Colonic mucosa (tissue), 4 donors: ENCODE results near the gene ZNF276. TPM values are rescaled to one million over a fixed set of nuclear protein-coding genes. Genes with fewer than 3 reads are reported as not detected.
"Not testable (repeated sequence)": the region's sequence is repeated elsewhere in the genome, so short reads cannot be mapped to it uniquely, and the experiment has no call there.

ENCODE experiments used
- DNase-seq: peaks from one replicate; pipeline ENCODE4 v3.0.0-alpha.2; 2020
- H3K27ac ChIP-seq: fragments of 200-600 bp; one replicate; pipeline ENCODE4 v1.8.0; 2021
- H3K27me3 ChIP-seq: fragments of 200-600 bp; one replicate; pipeline ENCODE4 v1.8.0; 2021
- H3K36me3 ChIP-seq: fragments of 200-600 bp; one replicate; pipeline ENCODE4 v1.8.0; 2021
- H3K4me1 ChIP-seq: fragments of 200-600 bp; one replicate; pipeline ENCODE4 v1.8.0; 2021; ENCODE audit warnings: mild to moderate bottlenecking
- H3K4me3 ChIP-seq: fragments of 200-600 bp; one replicate; pipeline ENCODE4 v1.8.0; 2021
- H3K9ac ChIP-seq, 2 donors: one replicate each; pipeline ENCODE4 v1.7.0; 2013; ENCODE audit warnings: control low read depth in 2 of 2, low read depth in 2 of 2, low read length in 2 of 2
- H3K9me3 ChIP-seq: fragments of 200-600 bp; one replicate; pipeline ENCODE4 v1.8.0; 2021
- intact Hi-C: fragments of 100-400 bp; cut with DNase I; formaldehyde crosslinking; loops from one replicate; pipeline ENCODE4 v1.14.1; 2022
- total RNA-seq, 2 donors: library from RNA; stranded (reverse); fragmentation: NEBNext Ultra II Directional in 1 of 2; extraction: Animal tissue kit (Norgen Biotek cat#: 25700) in 1 of 2; gene quantifications; one replicate each; pipeline ENCODE4 v1.2.1, GENCODE V29; 2021
- TF ChIP-seq, protein P1 (sequence below): fragments of 200-600 bp; IDR thresholded peaks from one replicate; pipeline ENCODE4 v1.8.0; 2022; ENCODE audit warnings: antibody characterized with exemption, mild to moderate bottlenecking
- donor health status: healthy.
- donor health status: DM: no; HTN: no; CAD: no.
- donor health status: DM: no; HTN: no; CAD: no.

The ZNF276 gene
- total RNA-seq, 2 donors from 2014 or later, result 19.2 to 30.6 TPM

DNA sequence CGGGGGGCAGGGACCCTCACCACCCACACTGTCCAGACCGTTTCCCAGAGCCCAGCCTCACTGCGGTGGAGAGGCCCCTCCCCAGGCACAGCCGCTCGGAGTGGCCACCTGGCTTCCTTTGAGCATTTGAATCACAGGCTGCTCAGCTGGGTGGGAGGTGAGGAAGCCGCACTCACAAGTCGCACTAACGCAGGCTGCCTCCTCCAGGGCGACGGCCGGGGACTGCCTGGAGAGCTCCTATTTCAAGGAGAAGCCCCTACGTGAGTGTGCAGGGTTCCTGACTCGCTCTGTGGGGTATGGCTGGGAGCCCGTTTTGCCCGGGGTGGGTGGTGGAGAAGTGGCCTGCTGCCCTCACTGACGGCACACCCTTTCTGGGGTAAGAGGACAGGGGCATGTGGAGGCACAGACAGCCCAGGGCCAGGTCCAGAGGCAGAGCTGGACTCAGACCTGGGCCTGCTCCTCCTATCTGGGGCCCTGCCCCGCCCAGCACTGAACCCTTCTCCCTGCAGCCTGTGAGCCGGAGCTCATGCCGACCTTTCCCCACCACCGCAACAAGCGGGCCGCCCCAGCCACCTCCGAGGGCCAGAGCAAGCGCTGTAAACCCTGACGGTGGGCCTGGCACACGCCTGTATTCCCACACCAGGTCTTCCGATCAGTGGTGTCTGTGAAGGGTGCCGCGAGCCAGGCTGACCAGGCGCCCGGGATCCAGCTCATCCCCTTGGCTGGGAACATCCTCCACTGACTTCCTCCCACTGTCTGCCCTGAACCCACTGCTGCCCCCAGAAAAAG lies 26.1 kb upstream of the ZNF276 start:
- Histone ChIP-seq H3K27ac (no peak overlapping the region), H3K36me3 (peaks cover 17% of the 10 kb centered on the region), H3K4me1 (peaks cover 4% of the 10 kb centered on the region), H3K27me3 (no peaks in the 10 kb centered on the region), H3K9me3 (no peaks in the 10 kb centered on the region), H3K4me3 (no peak overlapping the region), H3K9ac (no peak overlapping the region)
- TF ChIP-seq, protein P1, sequence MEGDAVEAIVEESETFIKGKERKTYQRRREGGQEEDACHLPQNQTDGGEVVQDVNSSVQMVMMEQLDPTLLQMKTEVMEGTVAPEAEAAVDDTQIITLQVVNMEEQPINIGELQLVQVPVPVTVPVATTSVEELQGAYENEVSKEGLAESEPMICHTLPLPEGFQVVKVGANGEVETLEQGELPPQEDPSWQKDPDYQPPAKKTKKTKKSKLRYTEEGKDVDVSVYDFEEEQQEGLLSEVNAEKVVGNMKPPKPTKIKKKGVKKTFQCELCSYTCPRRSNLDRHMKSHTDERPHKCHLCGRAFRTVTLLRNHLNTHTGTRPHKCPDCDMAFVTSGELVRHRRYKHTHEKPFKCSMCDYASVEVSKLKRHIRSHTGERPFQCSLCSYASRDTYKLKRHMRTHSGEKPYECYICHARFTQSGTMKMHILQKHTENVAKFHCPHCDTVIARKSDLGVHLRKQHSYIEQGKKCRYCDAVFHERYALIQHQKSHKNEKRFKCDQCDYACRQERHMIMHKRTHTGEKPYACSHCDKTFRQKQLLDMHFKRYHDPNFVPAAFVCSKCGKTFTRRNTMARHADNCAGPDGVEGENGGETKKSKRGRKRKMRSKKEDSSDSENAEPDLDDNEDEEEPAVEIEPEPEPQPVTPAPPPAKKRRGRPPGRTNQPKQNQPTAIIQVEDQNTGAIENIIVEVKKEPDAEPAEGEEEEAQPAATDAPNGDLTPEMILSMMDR, result no peak
- no peak for DNase-seq
- intact Hi-C loops, result no loop called here

GRCh38 chr16:89695875-89696669 lies 25.3 kb upstream of the ZNF276 start:
- Histone ChIP-seq H3K4me3 (no peak overlapping the region), H3K9me3 (no peaks in the 10 kb centered on the region), H3K9ac (no peak overlapping the region), H3K36me3 (peaks cover 16% of the 10 kb centered on the region), H3K27ac (no peak overlapping the region), H3K4me1 (peaks cover 8% of the 10 kb centered on the region), H3K27me3 (no peaks in the 10 kb centered on the region)
- TF ChIP-seq, protein P1, result no peak
- intact Hi-C loops, result no loop called here
- no peak for DNase-seq

GRCh38 chr16:89696670-89697128 lies 24.6 kb upstream of the ZNF276 start:
- Histone ChIP-seq H3K9ac (no peak overlapping the region), H3K9me3 (no peaks in the 10 kb centered on the region), H3K27ac (no peak overlapping the region), H3K27me3 (no peaks in the 10 kb centered on the region), H3K4me3 (no peak overlapping the region), H3K4me1 (peaks cover 8% of the 10 kb centered on the region), H3K36me3 (peaks cover 12% of the 10 kb centered on the region)
- DNase-seq, result no peak
- TF ChIP-seq, protein P1, result no peak
- intact Hi-C loops, result no loop called here

DNA sequence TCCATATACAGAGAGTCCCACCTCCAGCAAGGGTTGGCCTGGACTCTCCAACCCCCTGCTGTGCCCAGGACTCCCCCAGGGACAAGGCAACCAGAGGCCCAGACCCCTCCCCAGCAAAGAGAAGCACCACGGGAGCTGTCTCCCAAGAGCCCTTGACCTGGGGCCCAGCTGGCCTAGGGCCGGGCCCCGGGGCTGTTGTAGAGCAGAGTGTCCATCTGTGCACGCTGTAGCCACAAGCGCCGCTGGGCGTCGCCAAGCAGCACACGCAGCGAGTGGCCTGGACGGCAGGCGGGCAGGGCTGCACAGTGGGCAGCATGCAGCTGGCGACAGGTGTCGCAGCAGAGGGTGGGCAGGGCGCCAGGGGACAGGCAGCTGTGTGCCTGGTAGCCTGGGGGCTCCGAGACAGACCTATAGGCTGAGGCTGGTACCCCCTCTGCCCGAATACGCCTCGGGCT lies 24.1 kb upstream of the ZNF276 start:
- no peak overlapping the region for H3K27ac ChIP-seq
- H3K36me3 ChIP-seq, result peaks cover 7% of the 10 kb centered on the region
- TF ChIP-seq, protein P1, result no peak
- H3K9me3 ChIP-seq, result no peaks in the 10 kb centered on the region
- H3K9ac ChIP-seq, result no peak overlapping the region
- intact Hi-C loops, result no loop called here
- no peaks in the 10 kb centered on the region for H3K27me3 ChIP-seq
- no peak for DNase-seq
- H3K4me1 ChIP-seq, result peaks cover 8% of the 10 kb centered on the region
- no peak overlapping the region for H3K4me3 ChIP-seq

GRCh38 chr16:89697616-89698331 lies 23.6 kb upstream of the ZNF276 start:
- DNase-seq, result peak; percentile 22
- Histone ChIP-seq H3K4me1 (peaks cover 8% of the 10 kb centered on the region), H3K36me3 (peaks cover 4% of the 10 kb centered on the region), H3K4me3 (no peak overlapping the region), H3K9me3 (no peaks in the 10 kb centered on the region), H3K9ac (no peak overlapping the region), H3K27me3 (no peaks in the 10 kb centered on the region), H3K27ac (no peak overlapping the region)
- intact Hi-C loops, result no loop called here
- TF ChIP-seq, protein P1, result no peak

GRCh38 chr16:89698717-89699116 lies 22.6 kb upstream of the ZNF276 start:
- H3K9me3 ChIP-seq, H3K4me3 ChIP-seq, H3K36me3 ChIP-seq, H3K27me3 ChIP-seq, H3K9ac ChIP-seq, H3K27ac ChIP-seq, DNase-seq, H3K4me1 ChIP-seq, intact Hi-C loops: not testable (repeated sequence)

GRCh38 chr16:89699629-89700099 lies 21.7 kb upstream of the ZNF276 start:
- H3K4me1 ChIP-seq, H3K36me3 ChIP-seq, intact Hi-C loops, H3K27me3 ChIP-seq, H3K9me3 ChIP-seq, DNase-seq: not testable (repeated sequence)
- H3K9ac ChIP-seq, result peak overlapping the region in 1 of 2 donors; percentile 46
- H3K4me3 ChIP-seq, result peak overlapping the region; percentile 10
- peak overlapping the region; percentile 28 for H3K27ac ChIP-seq
